IPS-NIHi11 (cell line): Measurements from ENCODE around the gene ERICH3.

Source experiments
- DNase-seq: peaks from one replicate; pipeline ENCODE4 v3.0.0; 2012; ENCODE audit warnings: mixed read lengths, low spot score

The ERICH3 gene

GRCh38 chr1:74673351-74674111 lies at the start of gene ERICH3:
Gene ERICH3, minus strand, starts transcription at chr1:74673792. Its CDS starts 273 bp downstream, at chr1:74673519.
- DNase-seq: peak; percentile 33

GRCh38 chr1:74717626-74718025 lies 44.0 kb upstream of the ERICH3 start:
- no peak for DNase-seq

GRCh38 chr1:74716822-74717221 lies 43.2 kb upstream of the ERICH3 start:
- DNase-seq: no peak

DNA sequence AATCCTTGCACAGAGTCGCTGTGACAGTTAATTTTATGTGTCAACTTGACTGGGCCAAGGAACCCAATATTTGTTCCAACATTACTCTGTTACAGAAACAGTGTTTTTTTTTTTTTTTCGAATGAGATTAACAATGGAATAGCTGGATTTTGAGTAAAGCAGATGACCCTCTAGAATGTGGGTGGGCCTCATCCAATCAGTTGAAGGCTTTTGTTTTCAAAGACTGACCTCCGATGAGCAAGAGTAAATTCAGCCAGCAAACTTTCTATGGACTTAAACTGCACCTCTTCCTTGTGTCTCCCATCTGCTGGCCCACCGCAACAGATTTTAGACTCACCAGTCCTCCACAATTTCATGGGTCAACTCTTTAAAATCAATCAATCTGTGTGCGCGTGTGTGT lies 42.2 kb upstream of the ERICH3 start:
- no peak for DNase-seq

GRCh38 chr1:74715236-74715502 lies 41.6 kb upstream of the ERICH3 start:
- DNase-seq: no peak

DNA sequence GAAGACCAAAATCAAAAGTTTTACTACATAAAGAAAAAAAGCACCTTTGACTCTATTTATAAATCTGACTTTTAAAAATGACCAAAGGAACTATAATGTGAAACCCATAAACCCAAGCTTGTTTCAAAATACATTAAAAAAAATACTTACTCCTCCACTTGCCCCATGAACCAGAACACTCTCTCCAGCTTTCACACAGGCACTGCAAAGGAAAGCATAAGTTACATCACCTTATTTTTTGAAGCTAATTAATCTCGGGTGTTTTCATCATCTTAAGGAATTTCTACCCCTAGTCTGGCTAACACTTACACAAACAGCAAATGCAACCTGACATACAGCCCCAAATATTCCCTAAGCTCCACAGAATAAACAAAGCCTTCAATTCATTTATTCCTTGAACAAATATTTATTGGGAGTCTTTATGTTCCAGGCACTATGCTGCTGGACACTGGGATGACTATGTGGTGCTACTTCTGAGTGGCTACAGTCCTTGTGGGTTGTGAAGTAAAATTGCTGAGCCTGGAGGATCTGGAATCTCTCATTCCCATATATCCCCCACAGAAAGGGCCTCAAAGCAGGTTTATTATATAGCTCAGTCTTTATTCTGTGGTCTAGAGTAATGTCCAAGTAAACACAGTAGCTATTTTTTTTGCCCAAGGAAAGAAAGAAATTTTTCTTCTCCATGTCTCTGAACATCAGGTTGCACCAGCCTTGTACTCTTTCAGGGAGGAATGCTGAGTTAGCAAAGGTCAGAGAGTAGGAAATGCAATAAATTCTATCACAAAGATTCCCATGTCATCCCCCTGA lies 41.0 kb upstream of the ERICH3 start:
- DNase-seq: no peak

DNA sequence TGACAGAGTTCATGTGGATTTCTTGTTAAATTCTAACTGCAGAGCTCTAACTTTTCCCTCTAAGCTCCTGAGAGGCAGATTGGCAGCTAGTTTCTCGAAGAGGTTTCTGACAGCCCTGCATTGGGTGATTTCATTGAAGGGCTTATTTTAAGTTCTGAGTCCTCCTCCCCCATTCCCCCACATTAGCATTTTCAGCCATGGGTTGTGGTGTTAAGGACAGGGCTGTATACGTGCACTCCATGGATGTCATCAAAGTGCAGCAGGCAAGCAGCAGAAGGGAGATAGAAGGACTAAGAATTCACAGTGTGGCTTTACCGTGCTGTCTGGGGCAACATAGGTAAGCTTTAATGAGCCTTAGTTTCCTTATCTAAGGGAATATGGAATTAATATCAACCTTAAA lies 40.3 kb upstream of the ERICH3 start:
- no peak for DNase-seq

GRCh38 chr1:74712881-74713280 lies 39.3 kb upstream of the ERICH3 start:
- DNase-seq: no peak

- no peak for DNase-seq
Measured at GRCh38 chr1:74703386-74704182, 30.0 kb upstream of the ERICH3 start.

GRCh38 chr1:74699331-74699730 lies 25.7 kb upstream of the ERICH3 start:
- no peak for DNase-seq

DNA sequence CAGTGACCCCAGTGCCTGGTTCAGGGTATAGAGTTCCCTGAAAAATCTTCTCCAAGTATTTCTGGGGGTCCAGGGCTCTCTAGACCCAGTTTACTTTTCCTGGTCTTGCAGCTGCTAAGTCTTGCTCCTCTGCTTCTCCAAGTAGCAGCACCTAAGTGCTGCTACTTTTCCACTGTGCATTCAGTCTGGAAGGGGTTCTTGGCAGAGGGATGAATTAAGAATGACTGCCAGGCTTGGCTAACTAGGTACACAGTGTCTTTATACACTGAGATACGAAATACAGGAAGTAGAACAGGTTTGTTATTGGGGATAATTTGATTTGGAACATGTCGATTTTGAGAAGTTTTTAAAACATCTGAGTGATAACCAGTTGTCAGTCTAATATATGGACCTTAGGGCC lies 24.2 kb upstream of the ERICH3 start:
- no peak for DNase-seq

DNA sequence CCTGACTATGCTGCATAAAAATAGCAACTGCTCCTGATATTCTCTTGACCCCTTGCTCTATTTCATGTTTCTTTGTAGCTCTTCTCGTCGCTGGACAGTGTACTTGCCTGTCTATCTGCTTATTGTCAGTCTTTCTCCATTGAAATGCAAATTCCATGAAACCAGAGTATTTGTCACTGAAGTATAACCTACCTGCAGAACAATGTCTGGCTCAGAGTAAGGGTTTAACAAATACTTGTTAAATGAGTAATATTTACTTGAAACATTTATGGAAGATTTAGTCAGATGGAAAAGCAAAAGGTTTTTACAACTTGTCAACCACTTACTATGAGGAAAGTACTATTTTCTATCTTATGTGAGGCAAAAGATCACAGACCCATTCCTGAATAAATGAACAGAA lies 19.9 kb upstream of the ERICH3 start:
- no peak for DNase-seq

- DNase-seq: no peak
Measured at GRCh38 chr1:74690909-74691308, 17.3 kb upstream of the ERICH3 start.

DNA sequence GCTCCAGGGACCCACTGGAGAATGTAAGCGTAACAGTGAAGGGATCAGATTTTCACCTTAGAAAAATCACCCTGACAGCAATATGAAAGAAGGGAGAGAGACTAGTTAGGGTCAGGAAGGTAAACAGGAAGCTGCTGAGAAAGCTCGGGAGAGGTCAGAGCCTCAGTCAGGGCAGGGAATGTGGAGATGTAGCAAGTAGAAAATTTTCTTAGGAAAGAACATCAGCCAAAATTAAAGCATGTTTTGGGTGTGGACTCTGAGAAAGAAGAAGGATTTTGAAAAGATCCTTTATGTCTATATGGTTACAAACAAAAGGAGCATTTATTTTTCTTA lies 16.7 kb upstream of the ERICH3 start:
- DNase-seq: peak; percentile 5

DNA sequence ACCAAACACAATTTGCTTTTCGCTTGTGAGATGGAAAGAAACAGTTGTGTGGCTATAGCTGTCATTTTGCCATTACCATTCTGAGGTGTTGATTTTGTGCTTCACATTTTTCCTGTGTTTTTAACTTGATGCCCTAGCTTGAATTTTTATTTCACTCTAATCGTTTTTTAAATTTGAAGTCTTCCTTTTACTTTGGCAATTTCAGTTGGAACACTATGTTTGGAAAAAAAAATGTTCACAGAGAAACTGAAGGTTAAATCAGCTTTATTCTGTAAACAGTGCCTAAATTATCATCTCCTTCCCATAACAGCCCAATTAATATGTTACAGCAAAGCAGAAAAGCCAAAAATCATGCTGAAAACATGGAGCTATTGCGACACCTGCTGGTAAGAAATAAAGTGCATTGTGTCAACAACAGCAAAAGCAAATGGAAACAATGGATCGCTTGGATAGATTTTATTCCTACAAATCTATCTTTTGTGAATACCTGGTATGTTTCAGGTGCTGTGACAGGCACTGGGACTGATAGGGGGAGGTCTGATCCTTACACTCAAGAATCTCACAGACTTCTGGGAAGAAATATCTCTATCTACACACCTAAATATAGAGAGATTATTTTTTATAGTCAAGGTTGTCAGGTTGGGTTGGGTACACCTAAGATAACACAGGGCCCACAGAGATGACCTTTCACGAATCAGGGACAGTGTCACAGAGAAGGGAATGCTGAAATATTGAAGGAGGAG lies 16.2 kb upstream of the ERICH3 start:
- peak; percentile 37 for DNase-seq

DNA sequence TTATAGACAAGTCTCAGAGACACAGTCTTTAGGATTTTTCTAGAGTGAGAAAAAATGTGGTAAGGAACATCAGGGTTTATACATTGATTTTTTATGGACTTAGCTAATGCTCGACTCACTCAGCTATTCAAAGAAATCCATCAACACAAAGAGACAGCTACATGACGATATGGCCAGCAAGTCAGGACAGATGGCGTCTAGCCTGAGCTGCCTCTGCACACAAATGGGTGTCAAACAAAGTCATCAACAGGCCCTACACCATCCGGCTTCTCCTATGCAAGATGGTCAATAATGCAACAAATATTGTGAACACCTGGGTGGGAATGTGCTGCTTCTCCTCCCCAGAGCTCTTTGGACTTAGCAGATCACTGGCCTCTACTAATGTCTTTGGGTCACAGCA lies 13.3 kb upstream of the ERICH3 start:
- no peak for DNase-seq

DNA sequence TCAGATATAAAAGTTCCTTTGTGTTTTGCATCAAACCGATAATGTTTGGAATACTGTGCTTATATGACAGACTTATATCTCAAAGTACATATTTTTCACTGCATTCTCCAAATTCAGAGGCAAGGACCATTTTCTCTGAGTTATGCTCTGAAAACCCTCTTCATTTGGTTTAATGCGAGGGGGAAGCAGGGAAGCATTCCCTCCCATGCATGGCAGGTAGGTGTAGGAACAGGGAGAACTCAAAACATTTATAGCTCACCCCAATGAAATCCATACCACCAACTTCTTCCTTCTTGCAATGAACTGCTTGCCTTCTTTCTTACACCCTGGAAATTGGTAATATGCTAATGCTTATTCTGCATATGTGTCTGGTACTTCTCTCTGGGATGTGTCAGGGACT lies 10.7 kb upstream of the ERICH3 start:
- no peak for DNase-seq

DNA sequence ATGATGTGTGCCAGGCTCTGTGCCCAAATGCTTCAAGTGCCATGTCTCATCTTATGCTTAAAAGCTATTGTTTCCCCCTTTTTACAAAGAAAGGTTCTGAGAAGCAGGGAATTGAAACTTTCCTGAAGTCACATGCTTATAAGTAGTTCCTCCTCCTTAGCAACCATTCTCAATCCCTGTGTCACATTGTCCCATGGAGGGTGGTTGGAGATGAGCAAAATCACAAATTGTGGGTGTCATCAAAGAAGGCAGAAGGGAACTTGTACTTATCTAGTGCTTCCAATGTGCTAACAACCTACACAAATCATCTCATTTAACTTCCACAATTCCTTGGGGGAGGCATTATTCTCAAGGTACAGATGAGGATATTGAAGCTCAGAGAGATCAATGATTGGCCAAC lies 10.1 kb upstream of the ERICH3 start:
- DNase-seq: no peak

DNA sequence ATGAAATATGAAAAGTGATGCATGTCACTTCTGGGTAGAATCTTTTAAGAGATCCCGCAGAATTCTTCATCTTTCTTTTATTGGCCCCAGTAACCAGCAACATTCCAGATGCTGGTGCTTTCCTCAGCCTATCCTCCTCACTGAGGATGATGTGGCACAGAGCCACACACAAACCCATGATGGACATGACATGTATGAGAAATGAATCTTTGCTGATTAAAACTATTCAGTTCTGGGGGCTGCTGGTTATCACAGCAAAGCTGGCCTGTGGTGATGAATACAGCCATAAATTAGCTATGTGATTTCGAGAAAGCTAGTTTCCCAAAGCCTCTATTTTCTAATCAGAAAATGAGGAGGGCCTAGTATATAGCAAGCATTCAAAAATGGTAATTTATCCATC lies 8.3 kb upstream of the ERICH3 start:
- DNase-seq: no peak

- no peak for DNase-seq
Measured at GRCh38 chr1:74681449-74681848, 7.9 kb upstream of the ERICH3 start.

- no peak for DNase-seq
Measured at GRCh38 chr1:74681001-74681400, 7.4 kb upstream of the ERICH3 start.

- no peak for DNase-seq
Measured at GRCh38 chr1:74679811-74680210, 6.2 kb upstream of the ERICH3 start.
